Gastroesophageal sphincter (tissue), 4 donors: ENCODE measurements around the gene PDCD2L. TPM values are rescaled to one million over a fixed set of nuclear protein-coding genes. Genes with fewer than 3 reads are reported as not detected.
"Not testable (repeated sequence)": the region's sequence is repeated elsewhere in the genome, so short reads cannot be mapped to it uniquely, and the experiment has no call there.

Source experiments
- ATAC-seq: fragments of 150-250 bp; one replicate; pipeline ENCODE4 v1.9.1; 2016; ENCODE audit warnings: mild to moderate bottlenecking, moderate library complexity
- H3K27ac ChIP-seq, 4 donors: fragments of 200-600 bp; sonication (generic) in 3 of 4; 1 replicate in 3 of 4; 2 replicates in 1 of 4; pipeline ENCODE4 v1.5.1; 2016 to 2019
- H3K27me3 ChIP-seq: fragments of 200-600 bp; sonication (generic); one replicate; pipeline ENCODE4 v1.5.1; 2019
- H3K36me3 ChIP-seq, 2 donors: fragments of 200-600 bp; sonication (generic); one replicate each; pipeline ENCODE4 v1.5.1; 2019; ENCODE audit warnings: control low read depth in 1 of 2
- H3K4me1 ChIP-seq, 3 donors: fragments of 200-600 bp; sonication (generic); 1 replicate in 2 of 3; 2 replicates in 1 of 3; pipeline ENCODE4 v1.5.1; 2016 to 2019; ENCODE audit warnings: control low read depth in 2 of 3
- H3K4me3 ChIP-seq, 2 donors: fragments of 200-600 bp; sonication (generic); one replicate each; pipeline ENCODE4 v1.5.1; 2019; ENCODE audit warnings: mild to moderate bottlenecking in 1 of 2, moderate library complexity in 1 of 2
- H3K9me3 ChIP-seq, 3 donors: fragments of 200-600 bp; sonication (generic); one replicate each; pipeline ENCODE4 v1.5.1; 2017 to 2019; ENCODE audit warnings: control low read depth in 2 of 3
- CTCF ChIP-seq, 4 experiments: fragments of 200-600 bp in 2 of 4; fragments of 450-650 bp in 2 of 4; sonication (generic) in 1 of 4; IDR thresholded peaks; one replicate each; pipeline ENCODE4 v1.5.1; 2017 to 2019; ENCODE audit warnings: antibody characterized with exemption in 4 of 4, mild to moderate bottlenecking in 2 of 4, moderate library complexity in 2 of 4
- EP300 ChIP-seq: sonication (generic); formaldehyde crosslinking; IDR thresholded peaks from one replicate; pipeline ENCODE4 v1.6.1; 2017; ENCODE audit warnings: antibody characterized with exemption, mild to moderate bottlenecking
- POLR2A ChIP-seq, 2 donors: fragments of 450-650 bp; IDR thresholded peaks; one replicate each; pipeline ENCODE4 v1.6.1; 2017; ENCODE audit warnings: antibody characterized with exemption in 2 of 2, mild to moderate bottlenecking in 2 of 2, moderate library complexity in 1 of 2
- POLR2AphosphoS5 ChIP-seq: sonication (generic); formaldehyde crosslinking; IDR thresholded peaks from one replicate; pipeline ENCODE4 v1.6.1; 2017; ENCODE audit warnings: antibody characterized with exemption
- WGBS, 2 donors: methylation state at CpG; one replicate each; pipeline ENCODE4 v1.1.5; 2018; ENCODE audit warnings: low coverage in 1 of 2; 5-methylcytosine and 5-hydroxymethylcytosine counted together
- total RNA-seq, 4 donors: library from RNA; depleted of rRNA; stranded (reverse); fragments of >200 nt; gene quantifications; one replicate each; pipeline ENCODE4 v1.1.0, GENCODE V29; 2016

The PDCD2L gene
- total RNA-seq, 4 donors from 2014 or later: 8.2 to 19.8 (median 14.6) TPM

- H3K36me3 ChIP-seq: peaks cover 5 to 99% of the 10 kb centered on the region in 2 donors
- TF ChIP-seq POLR2A (IDR thresholded peaks at IDR 0.05) (no peak), POLR2AphosphoS5 (no peak), EP300 (no peak)
- H3K4me3 ChIP-seq: no peak overlapping the region
- H3K9me3 ChIP-seq: no peaks in the 10 kb centered on the region
- H3K27ac ChIP-seq: no peak overlapping the region
- no peak for ATAC-seq
- no peaks in the 10 kb centered on the region for H3K27me3 ChIP-seq
- no peaks in the 10 kb centered on the region for H3K4me1 ChIP-seq
Observed at GRCh38 chr19:34452723-34453122, 48.5 kb downstream of the PDCD2L start.

DNA sequence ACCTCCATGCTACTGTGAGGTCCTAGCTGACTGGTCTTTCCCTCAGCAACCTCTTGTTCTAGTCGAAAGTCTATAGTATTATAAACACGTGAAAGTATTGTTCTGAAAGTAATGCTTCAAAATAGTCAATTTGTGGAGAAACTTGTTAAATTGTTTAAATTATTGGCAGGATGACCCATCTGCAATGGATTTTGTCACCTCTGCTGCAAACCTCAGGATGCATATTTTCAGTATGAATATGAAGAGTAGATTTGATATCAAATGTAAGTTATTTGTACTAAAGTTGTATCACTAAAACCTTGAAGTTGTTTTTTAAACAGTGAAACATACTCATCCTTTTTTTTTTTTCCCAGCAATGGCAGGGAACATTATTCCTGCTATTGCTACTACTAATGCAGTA lies 49.9 kb downstream of the PDCD2L start:
- Histone ChIP-seq H3K9me3 (no peaks in the 10 kb centered on the region), H3K27ac (no peak overlapping the region), H3K4me3 (no peak overlapping the region), H3K36me3 (peaks cover 5 to 97% of the 10 kb centered on the region in 2 donors), H3K4me1 (no peaks in the 10 kb centered on the region), H3K27me3 (no peaks in the 10 kb centered on the region)
- no peak for ATAC-seq
- WGBS, 2 donors: 83 to 100% methylated on average over 2 of the region's 2 CpGs
- no peak for TF ChIP-seq POLR2A (IDR thresholded peaks at IDR 0.05)
- no peak for TF ChIP-seq EP300
- TF ChIP-seq POLR2AphosphoS5: no peak
- TF ChIP-seq CTCF (IDR thresholded peaks at IDR 0.05): no peak

- H3K27ac ChIP-seq: no peak overlapping the region
- 86 to 91% methylated on average over 3 of the region's 3 CpGs for WGBS, 2 donors
- peaks cover 5 to 97% of the 10 kb centered on the region in 2 donors for H3K36me3 ChIP-seq
- no peaks in the 10 kb centered on the region for H3K9me3 ChIP-seq
- H3K4me1 ChIP-seq: no peaks in the 10 kb centered on the region
- no peak for ATAC-seq
- H3K27me3 ChIP-seq: no peaks in the 10 kb centered on the region
- H3K4me3 ChIP-seq: no peak overlapping the region
- TF ChIP-seq EP300: no peak
- TF ChIP-seq CTCF (IDR thresholded peaks at IDR 0.05): no peak
- no peak for TF ChIP-seq POLR2A (IDR thresholded peaks at IDR 0.05)
- TF ChIP-seq POLR2AphosphoS5: no peak
Observed at GRCh38 chr19:34454685-34455084, 50.5 kb downstream of the PDCD2L start.

DNA sequence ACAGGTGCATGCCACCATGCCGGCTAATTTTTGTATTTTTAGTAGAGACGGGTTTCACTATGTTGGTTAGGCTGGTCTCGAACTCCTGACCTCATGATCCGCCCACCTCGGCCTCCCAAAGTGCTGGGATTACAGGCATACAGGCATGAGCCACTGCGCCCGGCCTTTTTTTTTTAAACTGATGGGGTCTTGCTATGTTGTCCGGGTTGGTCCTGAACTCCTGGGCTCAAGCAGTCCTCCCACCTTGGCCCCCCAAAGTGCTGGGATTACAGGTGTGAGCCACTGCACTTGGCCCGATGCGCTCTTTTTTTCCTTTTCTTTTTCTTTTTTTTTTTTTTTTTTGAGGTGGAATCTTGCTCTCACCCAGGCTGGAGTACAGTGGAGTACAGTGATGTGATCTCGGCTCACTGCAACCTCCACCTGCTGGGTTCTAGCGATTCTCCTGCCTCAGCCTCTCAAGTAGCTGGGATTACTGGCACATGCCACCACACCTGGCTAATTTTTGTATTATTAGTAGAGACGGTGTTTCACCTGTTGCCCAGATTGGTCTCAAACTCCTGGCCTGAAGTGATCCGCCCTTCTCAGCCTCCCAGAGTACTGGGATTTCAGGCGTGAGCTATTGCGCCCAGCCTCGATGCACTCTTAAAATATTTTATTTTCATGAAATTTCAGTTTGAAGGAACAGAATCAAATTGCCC lies 51.7 kb downstream of the PDCD2L start:
- 98% methylated on average over 7 to 8 of the region's 17 CpGs for WGBS, 2 donors
- H3K27ac ChIP-seq, H3K4me1 ChIP-seq, H3K9me3 ChIP-seq, H3K27me3 ChIP-seq, ATAC-seq, H3K4me3 ChIP-seq: not testable (repeated sequence)
- H3K36me3 ChIP-seq: peaks cover 5 to 97% of the 10 kb centered on the region in 2 donors

DNA sequence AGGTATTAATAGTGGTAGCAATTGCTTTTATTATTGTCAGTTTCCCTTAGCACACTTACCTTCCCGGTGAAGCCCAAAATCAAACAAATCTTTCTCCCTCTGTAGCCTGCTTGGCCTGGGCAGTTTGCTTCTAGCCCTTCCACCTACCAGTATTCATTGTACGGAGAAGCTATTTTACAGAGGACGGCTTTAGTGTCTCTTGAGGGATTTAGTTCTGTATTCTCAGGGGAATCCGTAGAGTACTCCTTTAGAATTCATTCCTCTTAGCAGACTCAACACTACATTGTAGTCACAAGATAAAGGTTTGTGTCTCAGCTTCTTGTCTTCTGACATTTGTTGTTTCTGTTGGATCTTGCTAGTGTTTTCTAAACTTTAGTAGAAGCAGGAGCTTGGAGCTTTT lies 53.2 kb downstream of the PDCD2L start:
- peaks cover 0 to 8% (median 0%) of the 10 kb centered on the region in 3 donors for H3K4me1 ChIP-seq
- no peaks in the 10 kb centered on the region for H3K9me3 ChIP-seq
- H3K36me3 ChIP-seq: peaks cover under 1 to 97% of the 10 kb centered on the region in 2 donors
- TF ChIP-seq CTCF (IDR thresholded peaks at IDR 0.05) (no peak), POLR2A (IDR thresholded peaks at IDR 0.05) (no peak), POLR2AphosphoS5 (no peak), EP300 (no peak)
- no peak overlapping the region for H3K27ac ChIP-seq
- H3K4me3 ChIP-seq: no peak overlapping the region
- WGBS, 2 donors: 68% methylated on average over 4 of the region's 4 CpGs
- no peak for ATAC-seq
- no peaks in the 10 kb centered on the region for H3K27me3 ChIP-seq

DNA sequence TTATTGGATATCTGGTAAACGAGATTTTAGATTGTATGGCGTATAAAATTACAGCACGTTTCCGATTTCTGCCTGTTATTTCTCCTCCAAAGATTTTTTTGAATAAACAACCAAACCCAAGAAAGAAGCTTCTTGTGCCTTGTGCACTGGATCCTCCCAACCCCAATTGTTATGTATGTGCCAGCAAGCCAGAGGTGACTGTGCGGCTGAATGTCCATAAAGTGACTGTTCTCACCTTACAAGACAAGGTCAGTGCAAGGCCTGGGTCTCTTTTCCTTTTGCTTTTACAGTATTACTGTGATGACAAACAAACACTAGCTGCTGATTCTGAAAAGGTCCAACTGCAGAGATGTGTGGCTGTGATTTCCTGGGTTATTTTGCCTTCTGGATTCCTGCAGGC lies 54.5 kb downstream of the PDCD2L start:
- Histone ChIP-seq H3K27me3 (no peaks in the 10 kb centered on the region), H3K27ac (no peak overlapping the region), H3K9me3 (no peaks in the 10 kb centered on the region), H3K4me3 (no peak overlapping the region), H3K36me3 (peaks cover under 1 to 97% of the 10 kb centered on the region in 2 donors), H3K4me1 (peaks cover 0 to 8% (median 0%) of the 10 kb centered on the region in 3 donors)
- no peak for ATAC-seq
- TF ChIP-seq EP300 (no peak), CTCF (IDR thresholded peaks at IDR 0.05) (no peak), POLR2AphosphoS5 (no peak), POLR2A (IDR thresholded peaks at IDR 0.05) (no peak)
- WGBS, 2 donors: 79 to 87% methylated on average over 5 of the region's 5 CpGs
